Measurements from ENCODE around the gene DOK1.

DOK1 gene

GRCh38 chr2:74603282-74604000 lies 48.9 kb downstream of the DOK1 start:
- DNase-seq: no peak

GRCh38 chr2:74606927-74607326 lies 52.4 kb downstream of the DOK1 start:
- no peak for DNase-seq

All from activated naive CD4-positive, alpha-beta T cell treated with Interleukin-2 at 50 U/mL for 16 hours (primary cell).